HCT116 (cell line): ENCODE measurements around the gene CAMSAP1. TPM values are rescaled to one million over a fixed set of nuclear protein-coding genes. Genes with fewer than 3 reads are reported as not detected.

Experiments used
- ATAC-seq: fragments of 200-7000 bp; cut with Tn5 transposase; 2 replicates; pipeline ENCODE4 v1.9.1; 2020; ENCODE audit warnings: mild to moderate bottlenecking, moderate library complexity
- BruUV-seq: library from RNA; stranded (reverse); fragments of 400-500 nt; replicated peaks from 2 replicates; lab custom pipeline; 2021; lab: Mats Ljungman, UMichigan
- CTCF ChIA-PET: fragments of 300-600 bp; sonication (Branson Sonifier 250); formaldehyde crosslinking; loops from one replicate; lab custom pipeline; 2021; ENCODE audit warnings: antibody characterized with exemption; lab: Charles Lee
- POLR2A ChIA-PET: fragments of 300-600, 350-600 bp; sonication (Branson Sonifier 250); formaldehyde crosslinking; loops from one replicate; lab custom pipeline; 2021; ENCODE audit warnings: antibody characterized with exemption; lab: Charles Lee
- RAD21 ChIA-PET, 2 experiments: fragments of 300-600 bp; sonication (Branson Sonifier 250); formaldehyde crosslinking; loops; one replicate each; lab custom pipeline; 2023; ENCODE audit warnings: low total read pairs in 2 of 2; ENCODE audit not compliant: uncharacterized antibody in 2 of 2, unreplicated experiment in 2 of 2, low non-redundant PET in 1 of 2; lab: Charles Lee
- DNase-seq: peaks from one replicate; pipeline ENCODE4 v3.0.0-alpha.2; 2010; ENCODE audit warnings: low read depth, low spot score
- H2AFZ ChIP-seq: fragments of 200-600 bp; shearing (Covaris generic), sonication (generic); 2 replicates; pipeline ENCODE4 v1.6.1; 2017; ENCODE audit warnings: low read depth, mixed run types, mixed read lengths, antibody characterized with exemption, low read length; ENCODE audit not compliant: poor library complexity, severe bottlenecking
- H3K27ac ChIP-seq: 2 replicates; pipeline ENCODE4 v1.5.1; 2012; ENCODE audit warnings: low read depth, low read length
- H3K27me3 ChIP-seq: fragments of 200-600 bp; sonication (generic); 2 replicates; pipeline ENCODE4 v1.6.1; 2016; ENCODE audit warnings: mixed run types, low read length, mixed read lengths; ENCODE audit not compliant: insufficient read depth
- H3K36me3 ChIP-seq, 2 experiments: fragments of 200-500 bp in 1 of 2; fragments of 200-600 bp in 1 of 2; sonication (Bioruptor generic) in 1 of 2; sonication (generic) in 1 of 2; 2 replicates each; pipeline versions ENCODE4 v1.5.1 to v1.6.1; 2014 to 2016; ENCODE audit warnings: low read length in 2 of 2, inconsistent platforms in 1 of 2, mixed read lengths in 1 of 2, mixed run types in 1 of 2; ENCODE audit not compliant: insufficient read depth in 2 of 2, control insufficient read depth in 1 of 2
- H3K4me1 ChIP-seq, 2 experiments: fragments of 200-600 bp in 1 of 2; sonication (generic) in 1 of 2; 2 replicates each; pipeline versions ENCODE4 v1.5.1 to v1.6.1; 2012 to 2017; ENCODE audit warnings: low read length in 2 of 2, inconsistent platforms in 1 of 2, mild to moderate bottlenecking in 1 of 2, mixed read lengths in 1 of 2, mixed run types in 1 of 2, moderate library complexity in 1 of 2; ENCODE audit not compliant: insufficient read depth in 2 of 2, control insufficient read depth in 1 of 2
- H3K4me2 ChIP-seq: fragments of 200-600 bp; sonication (generic); 2 replicates; pipeline ENCODE4 v1.6.1; 2017; ENCODE audit warnings: mixed run types, low read length, mixed read lengths
- H3K4me3 ChIP-seq, 2 experiments: fragments of 200-600 bp in 1 of 2; sonication (generic) in 1 of 2; replicated peaks in 1 of 2; 2 replicates each; pipeline ENCODE4 v1.5.1; 2011 to 2016; ENCODE audit warnings: low read length in 2 of 2, control low read depth in 1 of 2, low read depth in 1 of 2, mild to moderate bottlenecking in 1 of 2, mixed read lengths in 1 of 2, mixed run types in 1 of 2
- H3K79me2 ChIP-seq: fragments of 200-600 bp; sonication (generic); 2 replicates; pipeline ENCODE4 v1.6.1; 2017; ENCODE audit warnings: mild to moderate bottlenecking, mixed run types, low read length, moderate library complexity, mixed read lengths; ENCODE audit not compliant: insufficient read depth
- H3K9ac ChIP-seq: fragments of 200-600 bp; sonication (generic); 2 replicates; pipeline ENCODE4 v1.6.1; 2016; ENCODE audit warnings: low read length, mixed read lengths
- H3K9me2 ChIP-seq: fragments of 200-600 bp; sonication (generic), shearing (Covaris generic); 2 replicates; pipeline ENCODE4 v1.6.1; 2017; ENCODE audit warnings: mixed run types, mild to moderate bottlenecking, moderate library complexity; ENCODE audit not compliant: insufficient read depth
- H3K9me3 ChIP-seq, 2 experiments: fragments of 200-500 bp in 1 of 2; fragments of 200-600 bp in 1 of 2; sonication (Bioruptor generic) in 1 of 2; sonication (generic) in 1 of 2; 2 replicates each; pipeline ENCODE4 v1.6.1; 2014 to 2017; ENCODE audit warnings: low read length in 2 of 2, mixed read lengths in 2 of 2, inconsistent platforms in 1 of 2, low read depth in 1 of 2, mild to moderate bottlenecking in 1 of 2, mixed run types in 1 of 2, moderate library complexity in 1 of 2; ENCODE audit not compliant: control insufficient read depth in 1 of 2, insufficient read depth in 1 of 2
- H4K20me1 ChIP-seq: fragments of 200-600 bp; sonication (generic), shearing (Covaris generic); 2 replicates; pipeline ENCODE4 v1.6.1; 2017; ENCODE audit warnings: mixed run types, mild to moderate bottlenecking, moderate library complexity; ENCODE audit not compliant: insufficient read depth
- ATF3 ChIP-seq: IDR thresholded peaks from 2 replicates; pipeline ENCODE4 v1.6.1; 2012
- CBX3 ChIP-seq: IDR thresholded peaks from 2 replicates; pipeline ENCODE4 v1.6.1; 2012; ENCODE audit warnings: low read depth
- CEBPB ChIP-seq: IDR thresholded peaks from 2 replicates; pipeline ENCODE4 v1.6.1; 2012; ENCODE audit warnings: low read depth
- CTCF ChIP-seq, 3 experiments: fragments of 200-600 bp in 1 of 3; sonication (generic) in 1 of 3; IDR thresholded peaks in 2 of 3; conservative IDR thresholded peaks in 1 of 3; 2 replicates each; pipeline ENCODE4 v1.5.1; 2012 to 2017; ENCODE audit warnings: low read depth in 2 of 3, low read length in 2 of 3, antibody characterized with exemption in 1 of 3, borderline replicate concordance in 1 of 3, control low read depth in 1 of 3, mild to moderate bottlenecking in 1 of 3, mixed read lengths in 1 of 3, mixed run types in 1 of 3, moderate library complexity in 1 of 3; ENCODE audit not compliant: insufficient read depth in 1 of 3
- EZH2 ChIP-seq: fragments of 200-600 bp; sonication (generic); IDR thresholded peaks from 2 replicates; pipeline ENCODE4 v1.6.1; 2017; ENCODE audit warnings: antibody characterized with exemption, mixed run types
- SP1 ChIP-seq: IDR thresholded peaks from 2 replicates; pipeline ENCODE4 v1.6.1; 2012; ENCODE audit warnings: low read depth
- intact Hi-C: fragments of 100-400 bp; cut with micrococcal nuclease; formaldehyde crosslinking; loops from 2 replicates; pipeline ENCODE4 v1.10.0; 2022
- total RNA-seq: library from RNA; stranded (reverse); gene quantifications from one replicate; pipeline ENCODE4 v1.2.1, GENCODE V29; 2021; ENCODE audit not compliant: unreplicated experiment
- TF ChIP-seq, protein P1 (sequence below): IDR thresholded peaks from 2 replicates; pipeline ENCODE4 v1.6.1; 2011; ENCODE audit warnings: mild to moderate bottlenecking, low read length, moderate library complexity; ENCODE audit not compliant: insufficient replicate concordance; ENCODE audit errors: extremely low read depth
- TF ChIP-seq, protein P2 (sequence below): IDR thresholded peaks from 2 replicates; pipeline ENCODE4 v1.6.1; 2012

CAMSAP1 gene
- total RNA-seq, 1 experiment from 2014 or later, result 33.1 TPM

DNA sequence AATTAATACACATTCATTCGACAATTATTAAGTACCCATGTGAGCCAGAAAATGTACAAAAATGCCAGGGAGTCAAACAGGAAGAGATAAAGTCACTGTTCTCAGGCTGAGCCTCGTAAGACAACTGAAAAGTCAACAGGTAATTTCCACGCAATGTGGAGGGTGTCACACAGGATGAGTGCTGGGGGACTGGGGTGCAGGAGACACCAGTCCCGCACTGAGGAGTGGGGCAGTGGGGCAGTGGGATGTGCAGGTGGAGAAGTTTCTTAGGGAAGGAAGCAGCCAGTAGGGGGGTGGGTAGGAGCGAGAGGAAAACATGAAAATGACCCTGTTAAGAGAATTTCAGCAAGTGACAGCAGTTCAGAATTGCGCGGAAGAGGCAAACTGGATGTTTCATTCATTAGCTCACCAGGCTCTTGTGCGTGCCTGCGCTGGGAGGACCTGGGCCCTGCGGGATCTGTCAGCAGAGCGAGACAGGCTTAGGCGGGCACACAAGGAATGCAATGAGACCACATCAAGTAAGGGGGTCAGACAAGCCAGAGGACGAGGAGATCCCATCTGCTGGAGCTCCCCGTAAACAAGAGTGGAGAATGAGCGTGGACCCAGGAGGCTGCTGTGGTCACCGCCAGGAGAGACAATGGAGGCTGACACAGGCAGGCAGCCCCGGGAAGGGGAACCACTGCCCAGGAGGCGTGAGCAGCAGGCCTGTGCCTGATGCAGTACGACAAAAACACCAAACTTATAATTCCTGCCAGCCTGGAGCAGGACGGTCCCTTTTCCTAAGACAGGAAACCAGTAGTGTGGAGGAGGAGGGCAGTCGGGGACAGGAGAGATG is 21.0 kb downstream of the CAMSAP1 start:
- Histone ChIP-seq H3K9ac (no peak overlapping the region), H3K9me2 (no peaks in the 10 kb centered on the region), H3K79me2 (peaks cover 100% of the 10 kb centered on the region), H3K4me2 (no peak overlapping the region), H3K4me3 (no peak overlapping the region), H3K36me3 (no peaks in the 10 kb centered on the region), H3K27ac (no peak overlapping the region), H3K27me3 (no peaks in the 10 kb centered on the region), H3K9me3 (no peaks in the 10 kb centered on the region), H3K4me1 (peaks cover 19 to 42% of the 10 kb centered on the region in 2 experiments), H2AFZ (no peak overlapping the region), H4K20me1 (peaks cover 4% of the 10 kb centered on the region; the same call in 1 of the 2 replicates)
- POLR2A ChIA-PET, result no interaction called here
- intact Hi-C loops, result no loop called here
- TF ChIP-seq CTCF (IDR thresholded peaks at IDR 0.05 in 2 of 3, conservative IDR thresholded peaks at IDR 0.05 in 1 of 3; ENCODE audit: borderline replicate concordance in 1 of 3, insufficient read depth in 1 of 3, low read depth in 2 of 3, low read length in 2 of 3) (no peak), EZH2 (no peak), CEBPB (no peak), CBX3 (no peak), ATF3 (no peak), SP1 (no peak)
- TF ChIP-seq, protein P1, sequence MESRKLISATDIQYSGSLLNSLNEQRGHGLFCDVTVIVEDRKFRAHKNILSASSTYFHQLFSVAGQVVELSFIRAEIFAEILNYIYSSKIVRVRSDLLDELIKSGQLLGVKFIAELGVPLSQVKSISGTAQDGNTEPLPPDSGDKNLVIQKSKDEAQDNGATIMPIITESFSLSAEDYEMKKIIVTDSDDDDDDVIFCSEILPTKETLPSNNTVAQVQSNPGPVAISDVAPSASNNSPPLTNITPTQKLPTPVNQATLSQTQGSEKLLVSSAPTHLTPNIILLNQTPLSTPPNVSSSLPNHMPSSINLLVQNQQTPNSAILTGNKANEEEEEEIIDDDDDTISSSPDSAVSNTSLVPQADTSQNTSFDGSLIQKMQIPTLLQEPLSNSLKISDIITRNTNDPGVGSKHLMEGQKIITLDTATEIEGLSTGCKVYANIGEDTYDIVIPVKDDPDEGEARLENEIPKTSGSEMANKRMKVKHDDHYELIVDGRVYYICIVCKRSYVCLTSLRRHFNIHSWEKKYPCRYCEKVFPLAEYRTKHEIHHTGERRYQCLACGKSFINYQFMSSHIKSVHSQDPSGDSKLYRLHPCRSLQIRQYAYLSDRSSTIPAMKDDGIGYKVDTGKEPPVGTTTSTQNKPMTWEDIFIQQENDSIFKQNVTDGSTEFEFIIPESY, result no peak
- TF ChIP-seq, protein P2, sequence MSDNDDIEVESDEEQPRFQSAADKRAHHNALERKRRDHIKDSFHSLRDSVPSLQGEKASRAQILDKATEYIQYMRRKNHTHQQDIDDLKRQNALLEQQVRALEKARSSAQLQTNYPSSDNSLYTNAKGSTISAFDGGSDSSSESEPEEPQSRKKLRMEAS, result no peak
- no peak for DNase-seq
- no TSS peak for BruUV-seq
- RAD21 ChIA-PET, result no interaction called here
- CTCF ChIA-PET, result no interaction called here
- no peak for ATAC-seq
